ENCODE measurements around the gene TULP4. TPM values are rescaled to one million over a fixed set of nuclear protein-coding genes. Genes with fewer than 3 reads are reported as not detected.

TULP4 gene
- total RNA-seq, 3 donors from 2014 or later = 104 to 171 (median 112) TPM

DNA sequence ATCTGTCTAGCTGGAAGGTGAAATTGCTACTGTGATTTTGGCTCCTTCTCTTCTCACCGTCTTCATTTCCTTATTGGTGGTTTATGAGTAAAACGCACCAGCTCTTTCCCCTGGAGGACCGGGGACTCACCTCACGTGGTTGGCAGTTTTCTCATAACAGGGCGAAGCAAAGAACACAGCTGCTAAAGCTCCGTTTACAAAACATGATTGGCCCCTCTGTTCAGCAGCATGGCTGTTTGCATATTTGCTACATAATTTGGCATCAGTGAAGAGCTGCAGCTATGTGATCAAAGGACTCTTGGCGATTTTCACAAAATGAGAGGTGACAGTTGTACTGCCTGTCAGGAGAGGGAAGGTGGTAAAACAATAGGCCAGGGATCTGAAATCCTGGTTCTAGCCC lies 227.1 kb downstream of the TULP4 start:
- no peaks in the 10 kb centered on the region for H3K4me1 ChIP-seq
- TF ChIP-seq POLR2AphosphoS5 (IDR thresholded peaks at IDR 0.05) (no peak), POLR2A (IDR thresholded peaks at IDR 0.05) (no peak)
- TF ChIP-seq, protein P1, sequence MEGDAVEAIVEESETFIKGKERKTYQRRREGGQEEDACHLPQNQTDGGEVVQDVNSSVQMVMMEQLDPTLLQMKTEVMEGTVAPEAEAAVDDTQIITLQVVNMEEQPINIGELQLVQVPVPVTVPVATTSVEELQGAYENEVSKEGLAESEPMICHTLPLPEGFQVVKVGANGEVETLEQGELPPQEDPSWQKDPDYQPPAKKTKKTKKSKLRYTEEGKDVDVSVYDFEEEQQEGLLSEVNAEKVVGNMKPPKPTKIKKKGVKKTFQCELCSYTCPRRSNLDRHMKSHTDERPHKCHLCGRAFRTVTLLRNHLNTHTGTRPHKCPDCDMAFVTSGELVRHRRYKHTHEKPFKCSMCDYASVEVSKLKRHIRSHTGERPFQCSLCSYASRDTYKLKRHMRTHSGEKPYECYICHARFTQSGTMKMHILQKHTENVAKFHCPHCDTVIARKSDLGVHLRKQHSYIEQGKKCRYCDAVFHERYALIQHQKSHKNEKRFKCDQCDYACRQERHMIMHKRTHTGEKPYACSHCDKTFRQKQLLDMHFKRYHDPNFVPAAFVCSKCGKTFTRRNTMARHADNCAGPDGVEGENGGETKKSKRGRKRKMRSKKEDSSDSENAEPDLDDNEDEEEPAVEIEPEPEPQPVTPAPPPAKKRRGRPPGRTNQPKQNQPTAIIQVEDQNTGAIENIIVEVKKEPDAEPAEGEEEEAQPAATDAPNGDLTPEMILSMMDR (IDR thresholded peaks at IDR 0.05) = no peak
- no peak overlapping the region for H3K4me3 ChIP-seq
- no peaks in the 10 kb centered on the region for H3K36me3 ChIP-seq
- intact Hi-C loops (cut with DNase I; ENCODE audit: low total_unique reads) = no loop called here
- H3K27ac ChIP-seq = no peak overlapping the region
- H3K27me3 ChIP-seq = no peaks in the 10 kb centered on the region
- no peaks in the 10 kb centered on the region for H3K9me3 ChIP-seq
- no peak for DNase-seq (ENCODE audit: low spot score in 2 of 2)

DNA sequence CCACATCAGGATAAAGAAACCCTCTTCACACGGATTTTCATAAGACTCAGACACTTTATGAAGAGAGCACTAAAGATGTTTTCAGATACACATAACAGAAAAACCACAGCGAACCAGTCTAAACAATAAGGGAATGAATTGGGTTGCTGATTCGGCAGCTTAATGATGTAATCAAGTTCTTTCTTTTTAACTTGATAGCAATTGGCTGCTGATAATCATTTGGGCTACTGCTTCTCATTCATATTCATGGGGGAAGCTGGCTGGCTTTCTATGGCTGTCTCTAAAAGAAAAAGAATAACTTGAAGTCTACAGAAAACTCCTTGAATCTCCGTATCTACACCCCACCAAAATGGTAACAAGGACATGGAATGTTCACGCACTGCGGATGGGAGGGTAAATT lies 227.6 kb downstream of the TULP4 start:
- Histone ChIP-seq H3K36me3 (no peaks in the 10 kb centered on the region), H3K9me3 (no peaks in the 10 kb centered on the region), H3K4me3 (no peak overlapping the region), H3K4me1 (no peaks in the 10 kb centered on the region), H3K27ac (no peak overlapping the region), H3K27me3 (no peaks in the 10 kb centered on the region)
- TF ChIP-seq POLR2A (IDR thresholded peaks at IDR 0.05) (no peak), POLR2AphosphoS5 (IDR thresholded peaks at IDR 0.05) (no peak)
- TF ChIP-seq, protein P1 (IDR thresholded peaks at IDR 0.05) = no peak
- intact Hi-C loops (cut with DNase I; ENCODE audit: low total_unique reads) = no loop called here
- no peak for DNase-seq (ENCODE audit: low spot score in 2 of 2)

DNA sequence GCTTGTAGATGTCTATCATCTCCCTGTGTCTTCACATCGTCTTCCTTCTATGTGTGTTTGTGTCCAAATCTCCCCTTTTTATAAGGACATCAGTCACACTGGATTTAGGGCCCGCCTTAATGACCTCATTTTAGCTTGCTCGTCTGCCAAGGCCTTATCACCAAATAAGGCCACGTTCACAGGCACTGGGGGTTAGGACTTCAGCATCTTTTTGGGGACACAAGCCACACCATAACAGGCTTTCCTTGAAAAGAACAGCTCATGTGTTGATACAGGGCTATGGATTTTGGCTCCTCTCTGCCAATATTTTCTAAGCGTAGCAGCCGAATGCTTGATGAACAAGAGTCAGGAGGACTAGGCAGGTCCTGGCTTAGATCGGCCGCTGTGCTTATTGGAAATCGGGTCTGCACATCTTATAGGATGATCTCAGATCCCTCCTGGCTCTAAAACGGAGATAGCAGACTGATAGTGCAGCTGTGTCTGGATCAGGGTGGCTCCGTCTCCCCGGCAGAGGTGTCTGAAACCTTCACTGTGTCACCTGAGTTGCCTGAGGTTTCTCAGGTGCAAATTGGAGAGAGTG lies 231.4 kb downstream of the TULP4 start:
- intact Hi-C loops (cut with DNase I; ENCODE audit: low total_unique reads) = no loop called here
- Histone ChIP-seq H3K4me1 (no peaks in the 10 kb centered on the region), H3K27me3 (no peaks in the 10 kb centered on the region), H3K27ac (no peak overlapping the region), H3K4me3 (no peak overlapping the region), H3K9me3 (no peaks in the 10 kb centered on the region), H3K36me3 (no peaks in the 10 kb centered on the region)
- no peak for TF ChIP-seq POLR2A (IDR thresholded peaks at IDR 0.05)
- TF ChIP-seq, protein P1 (IDR thresholded peaks at IDR 0.05) = no peak
- no peak for TF ChIP-seq POLR2AphosphoS5 (IDR thresholded peaks at IDR 0.05)
- no peak for DNase-seq (ENCODE audit: low spot score in 2 of 2)

DNA sequence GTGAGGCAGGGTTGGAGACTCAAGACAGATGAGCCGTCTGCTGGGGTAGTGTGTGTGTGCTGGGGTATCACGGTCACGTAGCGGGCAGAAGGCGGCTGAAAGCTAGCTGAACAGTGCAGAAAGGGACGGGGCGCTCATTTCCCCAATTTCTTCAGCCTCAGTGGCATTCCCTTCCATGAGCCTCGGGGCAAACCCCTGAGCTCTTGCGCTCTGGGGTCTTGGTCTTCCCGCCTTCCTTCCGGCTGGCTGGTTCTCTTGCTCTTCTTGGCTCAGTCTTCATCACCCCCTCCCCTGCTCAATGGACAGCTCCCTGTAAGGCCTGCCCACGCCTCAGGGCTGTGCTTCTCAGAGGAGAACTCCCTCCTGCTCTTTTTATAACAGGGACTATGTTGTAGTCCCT lies 232.2 kb downstream of the TULP4 start:
- Histone ChIP-seq H3K27me3 (no peaks in the 10 kb centered on the region), H3K9me3 (no peaks in the 10 kb centered on the region), H3K4me1 (no peaks in the 10 kb centered on the region), H3K36me3 (no peaks in the 10 kb centered on the region), H3K4me3 (no peak overlapping the region), H3K27ac (no peak overlapping the region)
- TF ChIP-seq, protein P1 (IDR thresholded peaks at IDR 0.05) = no peak
- no peak for DNase-seq (ENCODE audit: low spot score in 2 of 2)
- intact Hi-C loops (cut with DNase I; ENCODE audit: low total_unique reads) = no loop called here

DNA sequence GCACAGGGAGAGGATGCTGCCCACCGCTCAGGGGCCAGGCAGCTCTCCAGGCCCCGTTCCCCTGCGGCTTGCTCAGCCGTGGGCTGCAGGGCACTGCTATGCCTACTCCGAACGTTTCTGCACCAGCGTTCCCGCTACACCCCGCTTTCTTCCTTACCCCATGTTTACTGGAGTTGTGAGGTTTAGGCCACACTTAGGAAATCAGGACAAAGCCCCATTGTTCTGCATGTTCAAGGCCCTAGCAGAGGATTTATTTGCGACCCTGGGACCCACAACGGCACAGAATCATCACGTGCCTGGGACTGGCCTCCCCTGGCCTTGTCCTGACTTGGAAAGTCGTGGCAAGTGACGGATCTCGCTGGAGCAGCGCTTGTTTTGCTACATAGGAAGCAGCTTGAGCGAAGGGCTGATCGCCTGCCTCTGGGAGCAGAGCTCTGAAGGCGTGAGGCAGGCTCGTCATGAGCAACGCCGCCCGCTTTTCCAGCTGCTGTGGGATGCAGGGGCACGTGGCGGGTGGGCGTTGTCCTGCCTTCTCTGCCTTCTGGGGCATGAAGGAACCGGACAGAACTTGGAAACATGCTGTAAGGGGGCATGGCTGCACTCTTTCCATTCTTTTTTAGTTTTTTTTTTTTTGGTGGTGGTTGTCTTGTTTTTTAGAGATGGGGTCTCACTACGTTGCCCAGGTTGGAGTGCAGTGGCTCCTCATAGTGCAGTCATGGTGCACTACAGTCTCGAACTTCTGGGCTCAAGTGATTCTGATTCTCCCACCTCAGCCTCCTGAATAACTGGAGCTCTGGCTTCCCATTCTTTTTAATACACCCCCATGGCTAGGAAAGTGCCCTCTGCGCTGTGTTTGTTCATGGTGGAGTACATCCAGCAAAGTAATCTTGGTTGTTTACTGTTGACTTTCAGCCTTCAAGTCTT lies 233.0 kb downstream of the TULP4 start:
- Histone ChIP-seq H3K4me1 (no peaks in the 10 kb centered on the region), H3K4me3 (no peak overlapping the region), H3K27ac (no peak overlapping the region), H3K9me3 (no peaks in the 10 kb centered on the region), H3K36me3 (no peaks in the 10 kb centered on the region), H3K27me3 (no peaks in the 10 kb centered on the region)
- no peak for DNase-seq (ENCODE audit: low spot score in 2 of 2)
- intact Hi-C loops (cut with DNase I; ENCODE audit: low total_unique reads) = loop anchor here (5.0 kb wide), 1 partner anchor 1562 kb away; no protein-coding TSS in a partner anchor
- TF ChIP-seq, protein P1 (IDR thresholded peaks at IDR 0.05) = no peak
- TF ChIP-seq POLR2A (IDR thresholded peaks at IDR 0.05) (no peak), POLR2AphosphoS5 (IDR thresholded peaks at IDR 0.05) (no peak)
